GM12891 (cell line): ENCODE data around the gene DBNDD2.

Source experiments
- POLR2A ChIP-seq: IDR thresholded peaks from 2 replicates; pipeline ENCODE4 v1.6.1; 2011; ENCODE audit warnings: low read depth, low read length, control low read depth
- POLR2AphosphoS5 ChIP-seq: IDR thresholded peaks from 2 replicates; pipeline ENCODE4 v1.6.1; 2011; ENCODE audit warnings: low read depth, low read length, control low read depth

- no peak for TF ChIP-seq POLR2A
- no peak for TF ChIP-seq POLR2AphosphoS5
Observed at GRCh38 chr20:45426320-45427016, 18.4 kb downstream of the DBNDD2 start.
